Sigmoid colon (tissue), 7 donors: ENCODE measurements around the gene GNA12. TPM values are rescaled to one million over a fixed set of nuclear protein-coding genes. Genes with fewer than 3 reads are reported as not detected.

Experiments
- DNase-seq: peaks from one replicate; pipeline ENCODE4 v3.0.0-alpha.2; 2019
- H3K27ac ChIP-seq, 4 donors: fragments of 200-600 bp; sonication (generic); one replicate each; pipeline ENCODE4 v1.5.1; 2016 to 2019; ENCODE audit warnings: mild to moderate bottlenecking in 1 of 4
- H3K27me3 ChIP-seq, 3 donors: fragments of 200-600 bp; sonication (generic); one replicate each; pipeline ENCODE4 v1.5.1; 2019; ENCODE audit warnings: mild to moderate bottlenecking in 1 of 3
- H3K36me3 ChIP-seq, 4 donors: fragments of 200-600 bp; sonication (generic); one replicate each; pipeline ENCODE4 v1.5.1; 2016 to 2019
- H3K4me1 ChIP-seq, 4 donors: fragments of 200-600 bp; sonication (generic); one replicate each; pipeline ENCODE4 v1.5.1; 2017 to 2019
- H3K4me3 ChIP-seq, 4 donors: fragments of 200-600 bp; sonication (generic); one replicate each; pipeline ENCODE4 v1.5.1; 2017 to 2019; ENCODE audit warnings: mild to moderate bottlenecking in 2 of 4, moderate library complexity in 1 of 4
- H3K9me3 ChIP-seq, 4 donors: fragments of 200-600 bp in 3 of 4; sonication (generic) in 3 of 4; one replicate each; pipeline versions ENCODE4 v1.5.1 to v1.6.1; 2013 to 2019
- CTCF ChIP-seq, 4 experiments: fragments of 450-650 bp in 3 of 4; fragments of 200-600 bp in 1 of 4; IDR thresholded peaks; one replicate each; pipeline ENCODE4 v1.5.1; 2016 to 2019; ENCODE audit warnings: antibody characterized with exemption in 4 of 4, mild to moderate bottlenecking in 3 of 4, moderate library complexity in 2 of 4
- EP300 ChIP-seq, 4 donors: sonication (generic); formaldehyde crosslinking; IDR thresholded peaks; one replicate each; pipeline ENCODE4 v1.6.1; 2017; ENCODE audit warnings: antibody characterized with exemption in 4 of 4
- POLR2A ChIP-seq, 2 donors: fragments of 450-650 bp; IDR thresholded peaks; one replicate each; pipeline ENCODE4 v1.6.1; 2016; ENCODE audit warnings: antibody characterized with exemption in 2 of 2, mild to moderate bottlenecking in 2 of 2, moderate library complexity in 2 of 2
- POLR2AphosphoS5 ChIP-seq, 4 donors: sonication (generic); formaldehyde crosslinking; IDR thresholded peaks; one replicate each; pipeline ENCODE4 v1.6.1; 2017; ENCODE audit warnings: antibody characterized with exemption in 4 of 4
- WGBS, 2 donors: extraction: QIAGEN DNeasy Blood & Tissue Kit; methylation state at CpG; one replicate each; pipeline ENCODE4 v1.1.7; 2013; 5-methylcytosine and 5-hydroxymethylcytosine counted together
- intact Hi-C: fragments of 100-400 bp; cut with DNase I; formaldehyde crosslinking; loops from one replicate; pipeline ENCODE4 v1.15.1; 2023
- polyA plus RNA-seq, 3 donors: library from polyadenylated mRNA; stranded (reverse); fragments of 200-250 nt; gene quantifications; one replicate each; pipeline ENCODE4 v1.2.3, GENCODE V29; 2013
- total RNA-seq, 4 donors: library from RNA; depleted of rRNA; stranded (reverse); fragments of >200 nt; gene quantifications; one replicate each; pipeline ENCODE4 v1.1.0, GENCODE V29; 2016
- donor health status: healthy with polysubstance abuse.
- donor health status: Bipolar disorder and iron deficiency.
- donor health status: healthy.

The GNA12 gene
- 10 to 100 TPM; 21.4 to 46.5 (median 24.6) TPM for total RNA-seq
- 10 to 100 TPM; 13.2 to 22.7 (median 18.6) TPM for polyA plus RNA-seq

GRCh38 chr7:2844153-2845033, at the start of gene GNA12:
GNA12 (minus strand) TSS chr7:2844308; CDS start chr7:2844161, 147 bp downstream.
- Histone ChIP-seq H3K4me3 (peak within 1 kb of the TSS; percentile 58 to 74 (median 62)), H3K9me3 (no peaks in the 10 kb centered on the region), H3K27ac (peak within 1 kb of the TSS; percentile 68 to 83 (median 76)), H3K27me3 (no peaks in the 10 kb centered on the region), H3K4me1 (peaks cover 0 to 44% (median 32%) of the 10 kb centered on the region in 4 donors), H3K36me3 (no peaks in the 10 kb centered on the region)
- intact Hi-C loops = loop anchor here (5.0 kb wide), 3 partner anchors 67 to 287 kb away; partner anchors contain the start of genes BRAT1 and IQCE
- peak; percentile 99 for DNase-seq
- no peak for TF ChIP-seq CTCF (IDR thresholded peaks at IDR 0.05)
- TF ChIP-seq POLR2AphosphoS5 (IDR thresholded peaks at IDR 0.05) = no peak
- no peak for TF ChIP-seq EP300 (IDR thresholded peaks at IDR 0.05)
- TF ChIP-seq POLR2A (IDR thresholded peaks at IDR 0.05) = no peak
- WGBS, 2 donors = 1% methylated on average over 79 of the region's 79 CpGs

- Histone ChIP-seq H3K9me3 (peaks cover 0 to 3% (median 0%) of the 10 kb centered on the region in 4 donors), H3K4me1 (no peaks in the 10 kb centered on the region), H3K36me3 (no peaks in the 10 kb centered on the region), H3K4me3 (no peak overlapping the region), H3K27me3 (peaks cover 0 to 11% (median 0%) of the 10 kb centered on the region in 3 donors), H3K27ac (no peak overlapping the region)
- whole genome bisulfite sequencing, 2 donors = 55 to 65% methylated on average over 9 of the region's 9 CpGs
- intact Hi-C loops = no loop called here
- no peak for DNase-seq
- no peak for TF ChIP-seq EP300 (IDR thresholded peaks at IDR 0.05)
- no peak for TF ChIP-seq POLR2AphosphoS5 (IDR thresholded peaks at IDR 0.05)
- no peak for TF ChIP-seq CTCF (IDR thresholded peaks at IDR 0.05)
- no peak for TF ChIP-seq POLR2A (IDR thresholded peaks at IDR 0.05)
Observed at GRCh38 chr7:2893411-2893861, 49.3 kb upstream of the GNA12 start.

GRCh38 chr7:2892549-2892948, 48.4 kb upstream of the GNA12 start:
- Histone ChIP-seq H3K36me3 (no peaks in the 10 kb centered on the region), H3K27ac (no peak overlapping the region), H3K9me3 (no peaks in the 10 kb centered on the region), H3K4me3 (no peak overlapping the region), H3K27me3 (peaks cover 0 to 11% (median 0%) of the 10 kb centered on the region in 3 donors), H3K4me1 (no peaks in the 10 kb centered on the region)
- TF ChIP-seq POLR2AphosphoS5 (IDR thresholded peaks at IDR 0.05) = no peak
- TF ChIP-seq POLR2A (IDR thresholded peaks at IDR 0.05) = no peak
- TF ChIP-seq CTCF (IDR thresholded peaks at IDR 0.05) = no peak
- TF ChIP-seq EP300 (IDR thresholded peaks at IDR 0.05) = no peak
- intact Hi-C loops = no loop called here
- 46 to 54% methylated on average over 8 of the region's 8 CpGs for WGBS, 2 donors
- DNase-seq = no peak

GRCh38 chr7:2887816-2888215, 43.7 kb upstream of the GNA12 start:
- H3K27me3 ChIP-seq = no peaks in the 10 kb centered on the region
- intact Hi-C loops = loop anchor here (2.0 kb wide), 1 partner anchor 267 kb away; no protein-coding TSS in a partner anchor
- H3K27ac ChIP-seq = no peak overlapping the region
- no peaks in the 10 kb centered on the region for H3K36me3 ChIP-seq
- TF ChIP-seq CTCF (IDR thresholded peaks at IDR 0.05) (no peak), POLR2A (IDR thresholded peaks at IDR 0.05) (no peak), EP300 (IDR thresholded peaks at IDR 0.05) (no peak), POLR2AphosphoS5 (IDR thresholded peaks at IDR 0.05) (no peak)
- 57 to 65% methylated on average over 7 of the region's 7 CpGs for WGBS, 2 donors
- no peaks in the 10 kb centered on the region for H3K9me3 ChIP-seq
- DNase-seq = no peak
- no peak overlapping the region for H3K4me3 ChIP-seq
- H3K4me1 ChIP-seq = peaks cover 0 to 6% (median 2%) of the 10 kb centered on the region in 4 donors
